Endodermal cell (in vitro differentiated cells): ENCODE results near the gene SLC4A1AP. TPM values are rescaled to one million over a fixed set of nuclear protein-coding genes. Genes with fewer than 3 reads are reported as not detected.
A peak's percentile ranks its signal among the peaks of the same experiment; 100 is the strongest.
"Not testable (repeated sequence)": the region's sequence is repeated elsewhere in the genome, so short reads cannot be mapped to it uniquely, and the experiment has no call there.

Experiments
- DNase-seq: peaks from one replicate; pipeline ENCODE4 v3.0.0-alpha.2; 2017
- H3K27ac ChIP-seq: 2 replicates; pipeline ENCODE4 v1.5.1; 2013; ENCODE audit warnings: mild to moderate bottlenecking, low read depth, low read length, moderate library complexity
- H3K27me3 ChIP-seq: 2 replicates; pipeline ENCODE4 v1.6.1; 2013; ENCODE audit warnings: mild to moderate bottlenecking, low read length, moderate library complexity; ENCODE audit not compliant: insufficient read depth, control insufficient read depth, poor library complexity, severe bottlenecking
- H3K36me3 ChIP-seq: 2 replicates; pipeline ENCODE4 v1.7.0; 2013; ENCODE audit warnings: mild to moderate bottlenecking, low read length, moderate library complexity; ENCODE audit not compliant: control insufficient read depth, insufficient read depth
- H3K4me1 ChIP-seq: one replicate; pipeline ENCODE4 v1.7.0; 2013; ENCODE audit warnings: low read length; ENCODE audit not compliant: control insufficient read depth, insufficient read depth
- H3K4me3 ChIP-seq: 2 replicates; pipeline ENCODE4 v1.5.1; 2013; ENCODE audit warnings: mild to moderate bottlenecking, low read length, moderate library complexity
- H3K9ac ChIP-seq: 2 replicates; pipeline ENCODE4 v1.6.1; 2013; ENCODE audit warnings: mild to moderate bottlenecking, low read length, moderate library complexity; ENCODE audit not compliant: poor library complexity, severe bottlenecking; ENCODE audit errors: extremely low read depth
- H3K9me3 ChIP-seq: 2 replicates; pipeline ENCODE4 v1.6.1; 2013; ENCODE audit warnings: mild to moderate bottlenecking, low read length, moderate library complexity; ENCODE audit not compliant: control insufficient read depth
- H3K27ac Mint-ChIP-seq: 2 replicates; pipeline ENCODE4 v1.8.0; 2020; ENCODE audit warnings: mixed read lengths
- H3K27me3 Mint-ChIP-seq: 2 replicates; pipeline ENCODE4 v1.8.0; 2021; ENCODE audit warnings: mild to moderate bottlenecking, mixed read lengths; ENCODE audit not compliant: insufficient read depth
- H3K36me3 Mint-ChIP-seq: 2 replicates; pipeline ENCODE4 v1.8.0; 2020; ENCODE audit warnings: low read depth, mixed read lengths
- H3K4me1 Mint-ChIP-seq: 2 replicates; pipeline ENCODE4 v1.8.0; 2020; ENCODE audit warnings: mixed read lengths
- H3K4me3 Mint-ChIP-seq: 2 replicates; pipeline ENCODE4 v1.8.0; 2020; ENCODE audit warnings: mild to moderate bottlenecking, moderate library complexity, mixed read lengths
- H3K9me3 Mint-ChIP-seq: 2 replicates; pipeline ENCODE4 v1.8.0; 2020; ENCODE audit warnings: mild to moderate bottlenecking, mixed read lengths
- CTCF ChIP-seq: fragments of 200-600 bp; sonication (generic); conservative IDR thresholded peaks from 2 replicates; pipeline ENCODE4 v1.5.0; 2021; ENCODE audit warnings: antibody characterized with exemption, mild to moderate bottlenecking
- WGBS, 2 experiments: methylation state at CpG; one replicate each; pipeline versions ENCODE4 v1.1.5 to v1.1.7; 2013; ENCODE audit warnings: missing lambda C conversion rate in 2 of 2, mixed read lengths in 1 of 2; ENCODE audit not compliant: insufficient coverage in 1 of 2, insufficient read length in 1 of 2; 5-methylcytosine and 5-hydroxymethylcytosine counted together
- total RNA-seq, 2 donors: library from RNA; stranded (reverse); fragmentation: NEBNext Ultra II Directional in 1 of 2; extraction: Animal tissue kit (Norgen Biotek cat#: 25700) in 1 of 2; gene quantifications; 2 replicates in 1 of 2; 3 replicates in 1 of 2; pipeline ENCODE4 v1.2.1, GENCODE V29; 2021

SLC4A1AP gene
- total RNA-seq, 2 donors from 2014 or later: 24.7 to 24.9 TPM

GRCh38 chr2:27672723-27673486 lies 9.2 kb downstream of the SLC4A1AP start:
- Histone ChIP-seq H3K4me3 (no peak overlapping the region), H3K9ac (no peak overlapping the region), H3K27me3 (no peaks in the 10 kb centered on the region), H3K36me3 (peaks cover 70% of the 10 kb centered on the region), H3K9me3 (no peaks in the 10 kb centered on the region), H3K4me1 (no peaks in the 10 kb centered on the region), H3K27ac (no peak overlapping the region)
- Mint-ChIP-seq H3K9me3 (no peaks in the 10 kb centered on the region), H3K27me3 (no peaks in the 10 kb centered on the region), H3K4me3 (no peak overlapping the region), H3K36me3 (peaks cover 70% of the 10 kb centered on the region), H3K27ac (no peak overlapping the region), H3K4me1 (no peaks in the 10 kb centered on the region)
- DNase-seq: no peak
- TF ChIP-seq CTCF: no peak
- WGBS, 2 experiments: 86 to 87% methylated on average over 4 to 5 of the region's 5 CpGs

- H3K27me3 Mint-ChIP-seq: no peaks in the 10 kb centered on the region
- Histone ChIP-seq H3K9ac (peak overlapping the region; percentile 62), H3K27ac (peak overlapping the region; percentile 12), H3K4me3 (peak overlapping the region; percentile 64), H3K9me3 (no peaks in the 10 kb centered on the region), H3K36me3 (peaks cover 72% of the 10 kb centered on the region), H3K27me3 (no peaks in the 10 kb centered on the region), H3K4me1 (peaks cover 11% of the 10 kb centered on the region)
- no peak for DNase-seq
- 73% methylated on average over 2 of the region's 2 CpGs; no CpG with 5 or more reads in 1 of the 2 experiments for WGBS, 2 experiments
- TF ChIP-seq CTCF: no peak
- peaks cover 63% of the 10 kb centered on the region for H3K36me3 Mint-ChIP-seq
- peak overlapping the region; percentile 1 for H3K4me3 Mint-ChIP-seq
- H3K4me1 Mint-ChIP-seq: peaks cover 25% of the 10 kb centered on the region
- peak overlapping the region; percentile 71 for H3K27ac Mint-ChIP-seq
- H3K9me3 Mint-ChIP-seq: no peaks in the 10 kb centered on the region
Observed at GRCh38 chr2:27680571-27680970, 16.9 kb downstream of the SLC4A1AP start.

- no peak overlapping the region for H3K4me3 Mint-ChIP-seq
- H3K27ac Mint-ChIP-seq: peak overlapping the region; percentile 71
- H3K27me3 ChIP-seq: no peaks in the 10 kb centered on the region
- no peak for TF ChIP-seq CTCF
- H3K4me1 ChIP-seq: peaks cover 11% of the 10 kb centered on the region
- H3K36me3 Mint-ChIP-seq: peaks cover 60% of the 10 kb centered on the region
- H3K4me1 Mint-ChIP-seq: peaks cover 25% of the 10 kb centered on the region
- H3K4me3 ChIP-seq: peak overlapping the region; percentile 64
- H3K27ac ChIP-seq: peak overlapping the region; percentile 59
- H3K36me3 ChIP-seq: peaks cover 73% of the 10 kb centered on the region
- 56% methylated on average over 1 of the region's 1 CpG; no CpG with 5 or more reads in 1 of the 2 experiments for WGBS, 2 experiments
- no peaks in the 10 kb centered on the region for H3K27me3 Mint-ChIP-seq
- H3K9me3 Mint-ChIP-seq: no peaks in the 10 kb centered on the region
- no peaks in the 10 kb centered on the region for H3K9me3 ChIP-seq
- peak overlapping the region; percentile 62 for H3K9ac ChIP-seq
- no peak for DNase-seq
Observed at GRCh38 chr2:27681841-27682240, 18.2 kb downstream of the SLC4A1AP start.

GRCh38 chr2:27682334-27682771 lies 18.7 kb downstream of the SLC4A1AP start:
- 92 to 95% methylated on average over 2 to 7 of the region's 7 CpGs for WGBS, 2 experiments
- Mint-ChIP-seq H3K4me1 (peaks cover 25% of the 10 kb centered on the region), H3K36me3 (peaks cover 55% of the 10 kb centered on the region), H3K27ac (peak overlapping the region; percentile 71)
- H3K4me3 Mint-ChIP-seq, H3K27me3 ChIP-seq, H3K9me3 ChIP-seq, H3K27me3 Mint-ChIP-seq, DNase-seq, H3K9me3 Mint-ChIP-seq, H3K4me3 ChIP-seq: not testable (repeated sequence)
- H3K36me3 ChIP-seq: peaks cover 73% of the 10 kb centered on the region
- peak overlapping the region; percentile 59 for H3K27ac ChIP-seq
- H3K9ac ChIP-seq: peak overlapping the region; percentile 62
- peaks cover 11% of the 10 kb centered on the region for H3K4me1 ChIP-seq
